Fibroblast of the aortic adventitia (primary cell): ENCODE measurements around the gene FKBP5. TPM values are rescaled to one million over a fixed set of nuclear protein-coding genes. Genes with fewer than 3 reads are reported as not detected.

Source experiments
- DNase-seq: peaks from one replicate; pipeline ENCODE4 v3.0.0-alpha.2; 2010; ENCODE audit warnings: low read depth
- H3K4me3 ChIP-seq: 2 replicates; pipeline ENCODE4 v1.5.1; 2011; ENCODE audit warnings: low read depth, mild to moderate bottlenecking, control low read depth, low read length, moderate library complexity
- CTCF ChIP-seq: IDR thresholded peaks from 2 replicates; pipeline ENCODE4 v1.5.1; 2011; ENCODE audit warnings: mild to moderate bottlenecking, low read length, control low read depth, inconsistent platforms; ENCODE audit not compliant: insufficient read depth
- total RNA-seq: library from RNA; depleted of rRNA; stranded (reverse); fragments of >200 nt; gene quantifications from 2 replicates; pipeline ENCODE4 v1.2.3, GENCODE V29; 2012; ENCODE audit warnings: low replicate concordance

Gene FKBP5
- total RNA-seq, 1 donor, result 5.3 TPM

GRCh38 chr6:35662999-35663398, 25.7 kb downstream of the FKBP5 start:
- no peak for TF ChIP-seq CTCF
- no peak overlapping the region for H3K4me3 ChIP-seq
- DNase-seq, result peak; percentile 27

GRCh38 chr6:35654883-35655282, 33.8 kb downstream of the FKBP5 start:
- TF ChIP-seq CTCF, result no peak
- H3K4me3 ChIP-seq, result no peak overlapping the region
- DNase-seq, result no peak

GRCh38 chr6:35651244-35651643, 37.5 kb downstream of the FKBP5 start:
- no peak for TF ChIP-seq CTCF
- H3K4me3 ChIP-seq, result no peak overlapping the region
- no peak for DNase-seq

- H3K4me3 ChIP-seq, result no peak overlapping the region
- DNase-seq, result no peak
- no peak for TF ChIP-seq CTCF
These were observed 38.7 kb downstream of the FKBP5 start for GRCh38 chr6:35650015-35650414.

- no peak for DNase-seq
- TF ChIP-seq CTCF, result no peak
- H3K4me3 ChIP-seq, result no peak overlapping the region
These were observed 40.5 kb downstream of the FKBP5 start for GRCh38 chr6:35648203-35648602.

- no peak overlapping the region for H3K4me3 ChIP-seq
- DNase-seq, result no peak
- TF ChIP-seq CTCF, result no peak
These were observed 41.3 kb downstream of the FKBP5 start for GRCh38 chr6:35647400-35647799.

- no peak overlapping the region for H3K4me3 ChIP-seq
- no peak for DNase-seq
- TF ChIP-seq CTCF, result no peak
These were observed 45.6 kb downstream of the FKBP5 start for GRCh38 chr6:35643162-35643535.
